NK-92 (cell line): ENCODE data around the gene DTNBP1.

Experiments
- DNase-seq: peaks from one replicate; lab custom pipeline; 2025; ENCODE audit not compliant: unreplicated experiment; lab: John Stamatoyannopoulos, UW

The DTNBP1 gene

DNA sequence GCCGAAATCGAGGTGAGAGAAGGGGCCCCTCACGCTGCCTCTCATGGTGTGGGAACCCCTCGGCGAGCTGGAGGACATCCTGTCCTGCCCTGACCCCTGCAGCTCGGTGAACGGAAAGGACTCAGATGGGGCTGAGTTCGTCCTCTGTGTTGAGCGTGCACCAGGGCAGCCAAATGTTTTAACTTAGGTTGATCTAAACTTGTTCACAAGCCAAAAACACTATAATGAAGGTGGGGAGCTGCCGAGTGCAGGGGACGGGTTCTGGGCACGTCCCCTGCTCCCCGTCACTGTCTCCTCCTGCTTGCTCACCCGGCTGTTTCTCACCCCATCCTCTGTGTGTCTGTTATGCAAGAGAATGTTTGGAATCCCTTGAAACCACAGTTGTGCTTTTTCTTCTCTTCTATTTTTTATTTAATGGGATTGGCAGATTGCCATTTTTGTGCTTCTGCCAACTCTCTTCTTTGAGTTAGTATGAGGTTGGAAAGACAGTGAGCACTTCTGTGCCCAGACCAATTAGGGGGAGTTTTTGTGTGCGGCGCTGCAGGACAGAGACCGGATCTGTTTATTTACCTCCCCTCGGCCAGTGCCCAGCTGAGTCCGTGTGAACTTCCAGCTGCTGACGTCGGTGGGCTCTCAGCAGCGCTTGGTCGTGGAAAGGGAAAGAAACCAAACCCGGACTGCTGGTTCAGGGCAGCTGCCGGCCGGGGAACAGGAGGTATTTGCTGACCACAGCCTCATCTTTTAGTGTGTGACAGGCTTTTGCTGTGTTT, 158.1 kb downstream of the DTNBP1 start:
- no peak for DNase-seq

DNA sequence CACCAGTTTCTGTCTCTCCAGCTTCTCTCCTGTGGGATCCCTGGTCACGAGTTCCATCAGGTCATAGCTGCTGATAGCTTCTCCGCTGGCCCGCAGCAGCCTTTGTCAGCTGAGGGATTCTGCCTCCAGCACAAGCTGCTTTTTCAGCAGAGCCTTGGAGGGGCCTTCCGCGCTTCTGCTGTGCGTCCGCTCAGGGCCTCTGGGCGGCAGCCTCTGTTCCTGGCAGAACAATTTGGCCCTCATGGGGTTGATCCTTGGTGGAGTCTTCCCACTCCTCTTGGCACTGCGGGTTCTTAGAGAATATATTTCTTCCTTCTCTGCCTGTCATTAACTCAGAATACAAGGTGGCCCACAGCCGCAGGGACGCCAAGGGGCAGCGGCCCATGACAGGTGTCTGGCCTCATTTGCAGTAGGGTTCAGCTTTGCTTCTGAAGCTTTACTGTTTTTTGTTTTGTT, 158.8 kb downstream of the DTNBP1 start:
- DNase-seq, result no peak

DNA sequence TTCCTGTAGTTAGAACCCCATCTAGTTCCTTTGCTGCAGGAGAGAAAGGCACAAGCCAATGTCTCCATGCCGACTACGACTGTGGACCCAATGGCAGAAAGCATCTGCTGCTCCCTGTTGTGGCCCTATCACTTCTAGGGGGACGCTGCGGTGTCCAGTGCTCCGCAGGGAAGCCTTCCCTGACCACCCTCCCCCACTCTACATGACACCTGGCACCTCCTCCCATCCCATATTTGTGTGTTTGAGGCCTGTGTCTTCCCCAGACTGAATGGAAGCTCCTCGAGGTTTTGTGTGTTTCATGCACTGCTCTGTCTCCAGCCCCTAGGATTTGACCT, 159.5 kb downstream of the DTNBP1 start:
- DNase-seq, result no peak

DNA sequence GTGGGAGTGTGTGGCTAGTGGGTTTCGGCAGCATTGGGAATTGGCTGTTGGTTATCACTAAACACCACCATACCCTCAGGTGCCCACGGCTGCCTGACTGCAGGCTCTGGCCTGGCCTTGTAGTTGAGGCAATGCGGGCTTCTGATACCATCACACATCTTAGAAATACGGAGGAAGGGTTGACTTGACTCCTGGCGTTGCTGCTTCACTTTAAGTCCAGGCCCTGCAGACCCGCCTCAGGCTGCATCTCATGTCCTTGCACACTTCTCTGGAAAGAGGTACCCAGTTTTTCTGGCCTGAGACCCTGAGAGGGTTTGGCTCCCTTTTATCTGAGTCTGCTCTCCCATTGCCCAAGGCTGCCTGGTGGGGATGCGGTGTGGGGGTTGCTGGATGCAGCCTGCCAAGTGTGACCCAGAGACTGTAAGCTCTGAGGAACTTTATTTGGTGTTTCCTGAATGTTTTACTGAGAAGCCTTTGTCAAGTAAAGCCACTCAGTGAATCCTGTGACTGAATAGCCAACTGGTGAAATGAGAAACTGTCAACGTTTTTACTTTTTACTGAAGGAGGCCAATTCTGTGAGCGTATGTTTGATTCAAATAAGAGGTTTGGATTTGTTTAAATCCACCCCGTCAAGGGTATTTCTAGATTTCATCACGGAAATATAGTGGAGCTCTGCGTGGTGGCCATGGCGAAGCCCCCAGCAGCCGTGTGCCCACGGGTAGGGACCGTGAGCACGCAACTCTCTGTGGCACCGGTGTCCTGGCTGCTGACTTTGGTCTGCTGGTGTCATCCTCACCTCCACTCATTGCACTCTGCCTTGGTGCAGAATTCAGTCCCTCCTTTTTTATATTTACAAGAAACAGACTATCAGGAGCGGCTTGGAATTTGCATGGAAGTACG, 160.1 kb downstream of the DTNBP1 start:
- no peak for DNase-seq

GRCh38 chr6:15501826-15502445, 160.9 kb downstream of the DTNBP1 start:
- DNase-seq, result no peak

DNA sequence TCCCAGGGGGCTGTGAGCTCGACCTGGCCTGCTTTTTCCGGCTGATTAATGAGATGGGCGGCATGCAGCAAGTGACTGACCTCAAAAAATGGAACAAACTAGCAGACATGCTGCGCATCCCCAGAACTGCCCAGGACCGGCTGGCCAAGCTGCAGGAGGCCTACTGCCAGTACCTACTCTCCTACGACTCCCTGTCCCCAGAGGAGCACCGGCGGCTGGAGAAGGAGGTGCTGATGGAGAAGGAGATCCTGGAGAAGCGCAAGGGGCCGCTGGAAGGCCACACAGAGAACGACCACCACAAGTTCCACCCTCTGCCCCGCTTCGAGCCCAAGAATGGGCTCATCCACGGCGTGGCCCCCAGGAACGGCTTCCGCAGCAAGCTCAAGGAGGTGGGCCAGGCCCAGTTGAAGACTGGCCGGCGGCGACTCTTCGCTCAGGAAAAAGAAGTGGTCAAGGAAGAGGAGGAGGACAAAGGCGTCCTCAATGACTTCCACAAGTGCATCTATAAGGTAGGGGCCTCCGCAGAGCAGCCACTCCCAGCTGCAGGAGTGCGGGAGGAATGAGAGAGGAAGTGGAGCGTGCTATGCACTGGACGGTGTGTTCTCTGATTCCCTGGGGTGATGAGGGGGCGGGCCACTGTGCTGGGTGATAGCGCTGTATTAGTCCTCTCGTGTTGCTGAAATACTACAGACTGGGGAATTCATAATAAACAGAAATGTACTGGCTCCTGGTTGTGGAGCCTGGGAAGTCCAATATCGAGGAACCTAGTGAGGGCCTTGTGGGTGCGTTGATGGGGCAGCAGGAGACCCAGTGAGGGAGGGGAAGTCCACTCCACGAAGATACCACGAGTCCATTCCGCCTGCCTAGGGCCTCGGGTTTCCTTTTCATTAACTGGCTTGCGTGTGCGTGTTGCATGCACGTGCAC, 161.7 kb downstream of the DTNBP1 start:
- DNase-seq, result no peak

DNA sequence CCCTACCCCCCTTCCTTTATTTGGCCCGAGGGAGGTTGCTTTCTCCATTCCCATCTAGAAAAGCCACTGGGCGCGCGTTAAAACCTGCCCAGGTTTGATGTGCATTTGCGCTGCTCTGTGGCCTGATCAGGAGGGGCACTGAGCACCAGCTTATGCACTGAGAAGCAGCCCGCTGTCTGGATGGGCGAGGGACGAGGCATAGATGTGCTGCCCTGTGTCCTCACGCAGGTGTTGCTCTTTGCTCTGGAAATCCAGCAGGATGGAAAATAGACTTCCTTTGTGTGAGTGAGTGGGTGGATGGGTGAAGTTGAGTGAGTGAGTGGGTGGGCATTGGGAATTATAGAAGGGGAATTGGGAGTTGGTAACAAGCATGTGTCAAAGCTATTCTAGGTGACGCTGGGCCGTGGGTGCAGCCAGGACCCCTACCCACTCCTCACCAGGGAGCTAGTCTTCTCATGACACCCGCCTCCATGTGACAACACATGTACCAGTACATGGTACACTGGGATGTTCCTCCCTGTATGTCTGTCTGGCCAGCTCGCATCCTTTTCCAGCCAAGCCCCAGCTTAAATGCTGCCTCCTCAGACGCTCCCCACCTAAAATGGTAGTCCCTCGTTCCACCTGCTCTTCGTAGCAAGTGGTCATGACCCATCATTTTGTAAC, 162.6 kb downstream of the DTNBP1 start:
- no peak for DNase-seq

- DNase-seq, result no peak
Observed at GRCh38 chr6:15499591-15499990, 163.2 kb downstream of the DTNBP1 start.

DNA sequence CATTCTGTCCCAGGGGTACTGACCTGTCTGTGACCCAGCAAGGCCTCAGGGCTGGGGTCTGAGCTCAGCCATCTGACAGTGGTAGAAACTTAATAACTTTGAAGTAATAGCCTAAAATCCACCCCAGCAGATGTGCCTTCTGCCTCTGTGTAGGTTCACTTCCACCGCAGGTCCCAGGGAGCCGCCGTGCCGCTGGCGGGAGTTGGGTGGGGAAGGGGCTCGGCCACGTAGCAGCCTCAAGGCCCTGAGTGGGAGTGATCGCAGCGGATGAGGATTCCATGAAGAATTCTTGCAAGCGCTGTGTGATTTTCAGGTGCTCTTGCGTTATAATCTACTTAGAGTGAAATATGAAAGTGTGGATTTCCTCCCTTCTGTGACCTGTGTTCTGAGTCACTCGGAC, 163.7 kb downstream of the DTNBP1 start:
- DNase-seq, result no peak

DNA sequence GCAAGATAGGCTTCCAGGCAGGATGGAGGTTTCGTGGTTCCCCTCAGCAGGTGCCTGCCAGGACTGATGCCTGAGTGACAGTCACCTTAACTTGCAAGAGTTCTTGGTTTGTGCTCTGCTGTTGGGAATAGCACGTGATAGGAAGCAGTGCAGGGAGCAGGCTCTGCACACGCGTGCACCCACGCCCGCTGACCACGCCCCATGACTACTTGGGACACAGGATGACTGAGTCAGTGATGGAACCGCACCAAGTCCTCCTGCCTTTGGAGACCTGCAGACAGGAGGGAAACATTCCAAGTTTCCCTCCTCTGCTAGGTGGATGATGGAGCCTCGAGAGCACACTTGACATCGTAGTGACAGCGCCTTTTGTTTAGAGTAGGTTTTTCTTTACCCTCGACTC, 164.2 kb downstream of the DTNBP1 start:
- no peak for DNase-seq

- no peak for DNase-seq
Observed at GRCh38 chr6:15496345-15497131, 166.3 kb downstream of the DTNBP1 start.

GRCh38 chr6:15495375-15495901, 167.4 kb downstream of the DTNBP1 start:
- no peak for DNase-seq

DNA sequence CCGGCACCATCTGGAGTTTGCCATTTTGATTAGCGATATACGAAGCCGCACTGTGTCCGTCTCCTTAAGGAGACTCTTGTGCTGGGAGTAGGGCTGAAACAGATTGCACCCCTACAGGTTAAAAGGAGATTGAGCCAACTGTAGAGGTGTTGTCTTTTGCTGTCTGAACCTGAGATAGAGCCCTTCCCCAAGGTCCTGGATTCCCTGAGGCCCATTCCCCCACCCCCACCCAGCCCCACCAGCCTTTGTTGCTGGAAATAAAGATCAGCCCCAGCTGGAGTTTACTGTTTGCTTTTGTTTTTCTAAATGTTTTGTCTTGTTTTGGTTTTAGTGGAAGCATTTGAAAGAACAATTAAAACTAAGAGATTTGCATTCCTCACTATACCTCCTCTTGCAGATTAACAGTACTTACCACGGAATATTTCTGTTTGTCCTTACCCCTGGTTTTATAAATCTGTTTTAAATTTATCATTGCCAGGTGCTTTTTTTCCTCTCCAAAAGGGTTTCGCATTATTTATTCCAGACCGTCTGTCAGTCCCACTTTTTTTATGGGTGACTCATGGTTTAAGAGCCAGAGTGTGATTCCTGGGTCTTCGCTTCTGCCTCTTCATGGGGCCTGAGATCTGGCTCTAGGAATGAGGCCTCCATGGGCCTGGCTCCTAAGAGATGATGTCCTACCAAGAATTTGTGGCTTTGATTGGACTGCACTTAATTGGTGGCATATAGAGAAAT, 169.2 kb downstream of the DTNBP1 start:
- no peak for DNase-seq

DNA sequence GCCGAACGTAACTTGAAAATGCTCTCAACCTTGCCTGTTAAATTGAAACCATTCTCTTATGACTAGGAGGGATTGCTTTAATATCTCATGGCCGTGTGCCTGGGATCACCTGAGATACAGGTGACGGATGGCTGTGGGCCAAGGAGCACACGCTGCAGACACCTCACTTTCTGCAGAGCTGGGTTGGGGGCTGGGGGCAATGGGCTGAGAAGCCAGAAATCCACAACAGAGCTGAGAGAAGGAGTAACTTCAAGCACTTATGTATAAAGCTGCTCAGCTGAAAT, 170.9 kb downstream of the DTNBP1 start:
- no peak for DNase-seq

DNA sequence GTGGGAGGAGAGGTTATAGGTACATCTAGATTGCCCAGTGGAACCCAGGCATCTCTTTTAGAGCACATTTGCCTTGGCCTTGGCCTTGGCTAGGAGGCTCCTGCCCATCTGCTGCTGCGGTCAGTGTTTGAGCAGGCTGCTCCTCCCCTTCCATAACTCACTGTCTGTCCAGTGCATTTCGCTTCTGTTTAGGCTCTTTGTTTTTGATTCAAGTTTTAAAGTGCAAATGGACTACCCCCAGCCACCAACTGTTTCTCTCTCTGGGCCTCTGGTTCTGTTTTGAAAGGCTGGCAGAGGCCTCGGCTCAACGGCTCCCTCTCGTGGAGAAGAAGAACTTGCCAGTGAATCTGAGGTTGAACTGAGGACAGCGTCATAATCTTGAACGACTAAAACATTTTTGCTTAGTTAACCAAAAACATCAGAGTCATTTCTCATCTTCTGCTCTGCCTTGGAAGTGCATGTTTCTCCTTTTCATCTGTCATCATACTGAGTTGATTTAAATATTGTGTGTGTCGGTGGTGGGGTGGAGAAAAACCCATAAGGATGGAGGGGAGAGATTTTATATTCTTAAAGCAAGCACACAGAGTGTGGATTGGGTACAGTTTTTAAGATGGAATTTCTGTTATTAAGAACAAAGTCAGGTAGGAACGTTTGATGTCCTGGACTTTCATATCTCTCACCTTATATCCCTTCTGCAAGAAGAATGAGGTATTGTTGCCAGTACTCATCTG, 171.4 kb downstream of the DTNBP1 start:
- DNase-seq, result no peak

- DNase-seq, result no peak
Observed at GRCh38 chr6:15490242-15491100, 172.4 kb downstream of the DTNBP1 start.

GRCh38 chr6:15489261-15489962, 173.4 kb downstream of the DTNBP1 start:
- no peak for DNase-seq
